ENCODE measurements around the gene FAM169A.
A peak's percentile ranks its signal among the peaks of the same experiment; 100 is the strongest.
"Not testable (repeated sequence)": the region's sequence is repeated elsewhere in the genome, so short reads cannot be mapped to it uniquely, and the experiment has no call there.

The FAM169A gene

DNA sequence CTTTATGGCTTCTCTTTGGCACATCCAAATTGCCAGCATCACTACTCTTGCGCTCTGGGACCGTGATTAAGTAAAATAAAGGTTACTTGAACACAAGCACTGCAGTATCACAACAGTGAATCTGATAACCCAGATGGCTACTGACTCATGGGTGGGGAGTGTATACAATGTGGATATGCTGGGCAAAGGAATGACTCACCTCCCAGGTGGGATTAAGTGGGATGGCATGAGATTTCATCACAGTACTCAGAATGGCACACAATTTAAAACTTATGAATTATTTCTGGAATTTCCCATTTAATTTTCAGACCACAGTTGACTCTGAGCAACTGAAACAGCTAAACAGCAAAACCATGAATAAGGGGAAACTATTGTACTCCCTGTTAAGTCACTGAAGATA, 103.6 kb downstream of the FAM169A start:
- H3K27ac ChIP-seq = no peak overlapping the region
- CTCF ChIA-PET = interaction anchor here (0.6 to 1.7 kb wide), 3 partner anchors 140 to 746 kb away, joined by 3 read pairs; no protein-coding TSS in a partner anchor
- peak; percentile 97 for DNase-seq (ENCODE audit: low spot score)
- POLR2A ChIA-PET (ENCODE audit: low non-redundant PET) = no interaction called here
- TF ChIP-seq, protein P1, sequence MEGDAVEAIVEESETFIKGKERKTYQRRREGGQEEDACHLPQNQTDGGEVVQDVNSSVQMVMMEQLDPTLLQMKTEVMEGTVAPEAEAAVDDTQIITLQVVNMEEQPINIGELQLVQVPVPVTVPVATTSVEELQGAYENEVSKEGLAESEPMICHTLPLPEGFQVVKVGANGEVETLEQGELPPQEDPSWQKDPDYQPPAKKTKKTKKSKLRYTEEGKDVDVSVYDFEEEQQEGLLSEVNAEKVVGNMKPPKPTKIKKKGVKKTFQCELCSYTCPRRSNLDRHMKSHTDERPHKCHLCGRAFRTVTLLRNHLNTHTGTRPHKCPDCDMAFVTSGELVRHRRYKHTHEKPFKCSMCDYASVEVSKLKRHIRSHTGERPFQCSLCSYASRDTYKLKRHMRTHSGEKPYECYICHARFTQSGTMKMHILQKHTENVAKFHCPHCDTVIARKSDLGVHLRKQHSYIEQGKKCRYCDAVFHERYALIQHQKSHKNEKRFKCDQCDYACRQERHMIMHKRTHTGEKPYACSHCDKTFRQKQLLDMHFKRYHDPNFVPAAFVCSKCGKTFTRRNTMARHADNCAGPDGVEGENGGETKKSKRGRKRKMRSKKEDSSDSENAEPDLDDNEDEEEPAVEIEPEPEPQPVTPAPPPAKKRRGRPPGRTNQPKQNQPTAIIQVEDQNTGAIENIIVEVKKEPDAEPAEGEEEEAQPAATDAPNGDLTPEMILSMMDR (conservative IDR thresholded peaks at IDR 0.05; ENCODE audit: low read depth) = no peak

DNA sequence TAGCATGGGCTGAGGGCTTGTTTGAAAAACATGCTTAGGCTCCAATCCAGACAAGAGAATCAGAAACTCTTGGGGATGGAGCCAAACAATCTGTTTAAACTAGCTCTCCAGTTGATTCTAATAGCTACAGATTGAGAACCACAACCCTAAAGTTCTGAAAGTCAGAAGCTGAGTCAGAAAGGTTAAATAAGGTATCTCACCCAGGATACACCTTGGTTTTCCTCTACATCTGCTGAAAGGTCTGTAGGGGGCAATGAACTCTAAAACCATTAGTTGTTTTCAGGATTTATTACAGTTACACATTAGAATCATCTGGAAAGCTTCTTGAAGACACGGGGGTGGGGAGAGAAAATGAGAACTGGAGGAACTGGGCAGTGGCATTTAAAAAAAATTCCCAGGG, 104.9 kb downstream of the FAM169A start:
- ChIA-PET POLR2A (ENCODE audit: low non-redundant PET) (no interaction called here), CTCF (interaction anchor here (0.5 to 1.7 kb wide), 6 partner anchors 23 to 158 kb away, joined by 3 to 6 read pairs (median 3); no protein-coding TSS in a partner anchor)
- TF ChIP-seq, protein P1 (conservative IDR thresholded peaks at IDR 0.05; ENCODE audit: low read depth) = no peak
- DNase-seq (ENCODE audit: low spot score) = peak; percentile 45
- H3K27ac ChIP-seq = no peak overlapping the region

DNA sequence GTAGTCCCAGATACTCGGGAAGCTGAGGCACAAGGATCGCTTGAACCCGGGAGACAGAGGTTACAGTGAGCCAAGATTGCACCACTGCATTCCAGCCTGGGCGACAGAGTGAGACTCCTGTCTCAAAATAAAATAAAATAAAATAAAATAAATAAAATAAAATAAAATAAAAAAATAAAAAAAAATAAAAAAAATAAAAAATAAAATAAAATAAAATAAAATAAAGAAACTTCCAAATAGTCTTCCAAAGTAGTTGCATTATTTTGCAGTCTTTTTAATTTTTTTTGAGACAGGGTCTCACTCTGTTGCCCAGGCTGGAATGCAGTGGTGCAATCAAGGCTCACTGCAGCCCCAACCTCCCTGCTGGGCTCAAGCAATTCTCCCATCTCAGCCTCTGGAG, 117.4 kb downstream of the FAM169A start:
- CTCF ChIA-PET; H3K27ac ChIP-seq; POLR2A ChIA-PET (ENCODE audit: low non-redundant PET); DNase-seq (ENCODE audit: low spot score): not testable (repeated sequence)

DNA sequence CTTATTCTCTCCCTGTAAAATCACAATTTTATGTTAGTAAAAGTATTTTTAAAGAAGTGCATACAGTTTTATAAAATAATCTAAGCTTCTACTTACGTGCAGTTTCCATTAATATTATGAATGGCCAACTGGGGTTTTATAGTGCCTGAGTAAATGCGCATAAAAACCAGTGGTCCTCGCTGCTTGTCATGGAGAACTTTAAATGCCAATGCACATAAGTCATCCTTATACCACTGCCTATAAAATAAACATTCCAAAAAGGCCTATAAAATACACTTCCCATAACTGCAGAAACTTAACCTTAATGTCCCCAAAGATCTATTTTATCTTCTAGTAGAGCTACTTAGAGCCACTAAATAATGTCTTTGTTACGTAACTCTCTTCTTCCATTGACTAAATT, 127.8 kb downstream of the FAM169A start:
- no peak overlapping the region for H3K27ac ChIP-seq
- TF ChIP-seq, protein P1 (conservative IDR thresholded peaks at IDR 0.05; ENCODE audit: low read depth) = no peak
- no peak for DNase-seq (ENCODE audit: low spot score)
- POLR2A ChIA-PET (ENCODE audit: low non-redundant PET) = no interaction called here
- CTCF ChIA-PET = interaction anchor here (0.7 to 0.9 kb wide), 3 partner anchors 23 to 1941 kb away, joined by 3 to 6 read pairs (median 4); no protein-coding TSS in a partner anchor

DNA sequence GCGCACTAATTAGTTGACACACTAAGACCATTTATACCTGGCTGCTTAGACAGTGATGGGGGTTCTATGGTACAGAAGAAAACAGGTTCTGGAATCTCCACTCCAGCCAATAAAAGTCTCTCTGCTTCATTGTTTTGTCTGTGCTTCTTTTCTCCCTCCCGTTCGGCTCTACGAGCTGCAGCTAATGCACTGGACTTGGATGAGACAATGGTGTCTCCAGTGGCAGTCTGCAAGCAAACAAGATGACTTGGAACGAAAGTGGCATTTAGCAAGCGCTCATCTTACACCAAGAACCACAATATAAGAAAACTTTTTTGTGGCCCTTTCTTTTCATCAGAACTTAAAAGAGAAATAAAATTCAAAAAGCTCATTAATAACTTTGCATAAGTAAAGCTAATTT, 129.4 kb downstream of the FAM169A start:
- TF ChIP-seq, protein P1 (conservative IDR thresholded peaks at IDR 0.05; ENCODE audit: low read depth) = no peak
- no peak for DNase-seq (ENCODE audit: low spot score)
- ChIA-PET POLR2A (ENCODE audit: low non-redundant PET) (no interaction called here), CTCF (no interaction called here)
- no peak overlapping the region for H3K27ac ChIP-seq

All from RWPE1 (cell line).